ENCODE measurements around the gene SECISBP2. TPM values are rescaled to one million over a fixed set of nuclear protein-coding genes. Genes with fewer than 3 reads are reported as not detected.

Gene SECISBP2
- total RNA-seq, 1 donor from 2014 or later = 25.5 TPM

DNA sequence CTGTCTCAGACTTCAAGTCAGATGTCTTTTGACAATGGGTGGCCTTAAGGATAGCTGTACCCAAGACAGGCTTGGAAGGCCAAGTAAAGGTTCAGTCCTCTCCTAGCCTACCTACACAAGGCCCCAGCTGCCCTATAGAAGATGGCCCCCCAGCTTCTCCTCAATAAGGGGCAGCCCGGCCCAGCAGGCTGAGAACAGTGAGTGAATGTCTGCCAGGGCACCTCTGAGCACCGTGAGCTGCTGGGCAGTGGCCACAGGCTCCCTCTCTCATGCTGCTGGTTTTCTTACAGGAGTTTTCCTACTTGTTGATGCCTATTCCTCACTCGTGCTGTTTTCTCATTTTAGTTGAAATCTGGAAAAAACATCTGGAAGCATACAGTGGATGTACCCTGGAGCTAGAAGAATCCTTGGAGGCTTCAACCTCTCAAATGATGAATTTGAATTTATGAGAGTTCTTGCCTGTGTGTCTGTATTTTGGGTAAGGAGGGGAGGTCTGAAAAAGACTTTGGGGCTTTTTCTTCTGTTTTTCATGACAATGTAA lies 40.1 kb downstream of the SECISBP2 start:
- peaks cover 31% of the 10 kb centered on the region for H3K36me3 ChIP-seq (ENCODE audit: control insufficient read depth, insufficient read depth, low read length)
- no peaks in the 10 kb centered on the region for H3K27me3 ChIP-seq (ENCODE audit: control insufficient read depth, insufficient read depth, low read length)
- DNase-seq (ENCODE audit: low read depth) (no peak), FAIRE-seq (no peak)
- no peak overlapping the region for H3K4me3 ChIP-seq (ENCODE audit: low read depth, low read length)
- TF ChIP-seq, protein P1, sequence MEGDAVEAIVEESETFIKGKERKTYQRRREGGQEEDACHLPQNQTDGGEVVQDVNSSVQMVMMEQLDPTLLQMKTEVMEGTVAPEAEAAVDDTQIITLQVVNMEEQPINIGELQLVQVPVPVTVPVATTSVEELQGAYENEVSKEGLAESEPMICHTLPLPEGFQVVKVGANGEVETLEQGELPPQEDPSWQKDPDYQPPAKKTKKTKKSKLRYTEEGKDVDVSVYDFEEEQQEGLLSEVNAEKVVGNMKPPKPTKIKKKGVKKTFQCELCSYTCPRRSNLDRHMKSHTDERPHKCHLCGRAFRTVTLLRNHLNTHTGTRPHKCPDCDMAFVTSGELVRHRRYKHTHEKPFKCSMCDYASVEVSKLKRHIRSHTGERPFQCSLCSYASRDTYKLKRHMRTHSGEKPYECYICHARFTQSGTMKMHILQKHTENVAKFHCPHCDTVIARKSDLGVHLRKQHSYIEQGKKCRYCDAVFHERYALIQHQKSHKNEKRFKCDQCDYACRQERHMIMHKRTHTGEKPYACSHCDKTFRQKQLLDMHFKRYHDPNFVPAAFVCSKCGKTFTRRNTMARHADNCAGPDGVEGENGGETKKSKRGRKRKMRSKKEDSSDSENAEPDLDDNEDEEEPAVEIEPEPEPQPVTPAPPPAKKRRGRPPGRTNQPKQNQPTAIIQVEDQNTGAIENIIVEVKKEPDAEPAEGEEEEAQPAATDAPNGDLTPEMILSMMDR (IDR thresholded peaks at IDR 0.05; ENCODE audit: insufficient read depth, low read length, severe bottlenecking) = no peak

DNA sequence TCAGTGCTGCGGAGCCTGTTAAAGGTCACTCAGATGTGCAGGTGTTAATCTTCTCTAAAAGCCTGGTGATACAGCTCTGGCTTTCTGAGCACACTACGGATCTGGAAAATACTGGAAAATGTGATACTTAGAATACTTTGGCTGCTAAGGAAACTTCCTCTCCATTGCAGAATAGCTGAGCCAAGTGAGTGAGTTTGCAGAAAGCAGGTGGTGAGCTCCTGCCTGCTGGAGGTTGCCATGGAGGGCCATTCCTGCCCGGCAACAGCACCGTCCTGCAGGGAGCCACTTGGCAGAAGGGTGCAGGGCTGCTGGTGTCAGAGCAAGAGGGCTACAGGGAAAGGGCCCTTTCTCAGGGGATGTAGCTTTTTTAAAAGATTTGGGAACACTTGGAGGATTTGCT lies 40.7 kb downstream of the SECISBP2 start:
- DNase-seq (ENCODE audit: low read depth) (no peak), FAIRE-seq (no peak)
- TF ChIP-seq, protein P1 (IDR thresholded peaks at IDR 0.05; ENCODE audit: insufficient read depth, low read length, severe bottlenecking) = no peak
- Histone ChIP-seq H3K36me3 (ENCODE audit: control insufficient read depth, insufficient read depth, low read length) (peaks cover 31% of the 10 kb centered on the region), H3K27me3 (ENCODE audit: control insufficient read depth, insufficient read depth, low read length) (no peaks in the 10 kb centered on the region), H3K4me3 (ENCODE audit: low read depth, low read length) (no peak overlapping the region)

DNA sequence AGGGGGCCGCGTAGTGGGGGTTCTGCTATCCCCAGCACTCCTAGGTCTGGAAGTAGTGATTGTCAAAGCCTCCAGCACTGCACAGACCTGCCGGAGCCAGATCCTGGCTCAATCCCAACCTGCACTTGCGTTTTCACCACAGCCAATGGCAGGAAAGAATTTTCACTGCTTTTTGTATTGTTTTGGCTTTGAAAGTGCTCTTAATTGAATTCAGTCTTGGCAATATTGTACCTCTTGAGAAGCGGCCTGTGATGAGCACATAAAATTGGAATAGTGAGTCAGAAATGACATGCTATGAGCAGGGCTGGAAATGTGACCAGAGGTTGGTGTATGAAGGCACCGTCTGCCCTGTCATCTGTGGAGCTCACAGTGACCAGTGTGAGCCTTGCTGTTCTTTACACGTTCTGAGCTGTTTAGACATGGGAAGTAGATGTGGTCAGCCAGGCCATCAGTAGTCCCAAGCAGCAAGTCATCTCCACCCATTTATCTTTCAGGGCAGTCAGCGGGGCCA lies 41.5 kb downstream of the SECISBP2 start:
- Histone ChIP-seq H3K27me3 (ENCODE audit: control insufficient read depth, insufficient read depth, low read length) (no peaks in the 10 kb centered on the region), H3K36me3 (ENCODE audit: control insufficient read depth, insufficient read depth, low read length) (peaks cover 24% of the 10 kb centered on the region), H3K4me3 (ENCODE audit: low read depth, low read length) (no peak overlapping the region)
- TF ChIP-seq, protein P1 (IDR thresholded peaks at IDR 0.05; ENCODE audit: insufficient read depth, low read length, severe bottlenecking) = no peak
- FAIRE-seq = no peak
- no peak for DNase-seq (ENCODE audit: low read depth)

DNA sequence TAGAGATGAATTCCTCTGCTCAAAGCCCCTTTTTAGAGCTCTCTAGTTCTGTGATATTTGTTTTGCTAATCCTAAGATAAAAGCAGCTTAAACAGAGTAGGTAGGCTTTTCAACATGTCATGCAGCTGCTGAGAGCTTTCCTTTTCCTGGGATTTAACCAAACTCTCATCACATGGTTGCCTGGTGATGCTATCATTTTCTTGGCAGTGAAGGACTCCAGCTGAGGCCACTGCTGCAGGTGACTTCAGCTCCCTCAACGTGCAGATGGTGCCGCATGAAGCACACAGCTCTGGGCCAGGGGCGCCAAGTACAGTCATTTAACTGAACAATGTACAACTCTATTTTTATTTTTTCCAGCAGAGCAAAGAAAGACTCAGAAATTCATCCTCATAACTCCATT lies 42.2 kb downstream of the SECISBP2 start:
- TF ChIP-seq, protein P1 (IDR thresholded peaks at IDR 0.05; ENCODE audit: insufficient read depth, low read length, severe bottlenecking) = no peak
- FAIRE-seq = no peak
- no peaks in the 10 kb centered on the region for H3K27me3 ChIP-seq (ENCODE audit: control insufficient read depth, insufficient read depth, low read length)
- no peak for DNase-seq (ENCODE audit: low read depth)
- peaks cover 22% of the 10 kb centered on the region for H3K36me3 ChIP-seq (ENCODE audit: control insufficient read depth, insufficient read depth, low read length)
- H3K4me3 ChIP-seq (ENCODE audit: low read depth, low read length) = no peak overlapping the region

DNA sequence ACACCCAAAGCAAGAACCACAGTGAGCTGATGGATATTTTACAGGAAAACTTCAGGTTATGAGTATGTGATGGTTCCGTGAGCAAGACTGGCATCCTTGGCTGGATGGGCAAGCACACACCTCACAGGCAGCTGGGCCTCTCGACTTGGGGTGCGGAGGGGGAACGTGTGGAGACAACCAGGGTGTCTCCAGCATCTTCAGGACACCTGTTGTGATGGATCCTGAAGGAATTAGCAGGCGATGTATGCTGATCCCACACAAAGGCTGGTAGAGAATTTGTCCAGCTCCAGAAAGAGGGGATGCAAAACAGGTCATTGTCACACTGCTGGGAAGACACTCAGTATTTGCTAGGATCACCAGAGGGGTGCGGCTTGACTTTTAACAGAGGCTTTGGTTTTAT lies 42.7 kb downstream of the SECISBP2 start:
- TF ChIP-seq, protein P1 (IDR thresholded peaks at IDR 0.05; ENCODE audit: insufficient read depth, low read length, severe bottlenecking) = no peak
- DNase-seq (ENCODE audit: low read depth) (no peak), FAIRE-seq (peak; percentile 36)
- H3K36me3 ChIP-seq (ENCODE audit: control insufficient read depth, insufficient read depth, low read length) = peaks cover 21% of the 10 kb centered on the region
- H3K4me3 ChIP-seq (ENCODE audit: low read depth, low read length) = no peak overlapping the region
- H3K27me3 ChIP-seq (ENCODE audit: control insufficient read depth, insufficient read depth, low read length) = no peaks in the 10 kb centered on the region
